A172 (cell line): ENCODE data around the gene MAML3. TPM values are rescaled to one million over a fixed set of nuclear protein-coding genes. Genes with fewer than 3 reads are reported as not detected.

ENCODE experiments used
- DNase-seq: peaks from one replicate; pipeline ENCODE4 v3.0.0-alpha.2; 2015; ENCODE audit warnings: low spot score
- total RNA-seq: library from RNA; depleted of rRNA; stranded (reverse); fragments of >200 nt; shearing (Covaris generic); gene quantifications from 2 replicates; pipeline ENCODE4 v1.2.3, GENCODE V29; 2014; rRNA removed

MAML3 gene
- 0.07 and 0.14 TPM in 2 replicates for total RNA-seq

DNA sequence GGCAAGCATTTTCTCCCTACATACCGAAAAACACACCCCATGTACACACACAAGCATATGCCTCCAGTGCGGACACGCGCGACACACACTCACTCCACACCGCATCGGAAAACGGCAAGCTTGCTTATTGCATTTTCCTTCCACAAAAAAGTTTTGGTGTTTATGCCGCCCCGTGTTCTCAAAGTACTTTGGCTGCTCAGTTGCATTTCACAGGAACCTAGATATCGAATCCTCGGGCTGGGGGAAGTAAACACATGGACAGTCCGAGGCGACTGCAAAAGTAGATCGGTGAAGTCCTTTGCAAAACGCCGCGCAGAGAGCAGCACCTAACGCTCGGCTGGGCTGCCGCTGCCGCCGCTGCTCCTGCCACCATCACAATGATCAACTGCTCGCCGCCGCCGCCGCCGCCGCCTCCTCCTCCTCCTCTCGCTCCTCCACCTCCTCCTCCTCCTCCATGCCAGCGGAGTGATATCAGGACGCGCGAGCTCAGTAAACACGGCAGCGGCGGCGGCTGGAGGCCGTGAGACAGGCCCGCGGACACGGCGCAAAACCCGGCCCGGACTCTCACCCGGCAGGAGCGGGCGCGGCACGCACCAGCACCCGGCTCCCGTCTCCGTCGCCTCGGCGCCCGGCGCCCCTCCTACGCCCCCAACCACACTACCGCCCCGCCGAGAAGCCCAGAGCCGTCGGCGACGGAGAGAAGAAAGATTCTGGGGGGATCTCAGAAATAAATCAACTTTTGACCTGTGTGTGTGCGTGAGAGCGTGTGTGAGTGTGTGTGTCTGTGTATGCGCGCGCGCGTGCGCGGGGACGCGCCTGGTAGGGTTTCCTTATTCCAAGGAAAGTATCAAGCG lies at the start of gene MAML3:
TSS of gene MAML3 (minus strand) at position 467 of the 854 bp plus-strand sequence. CDS start 857 bp downstream, outside the sequence.
- DNase-seq: peak; percentile 77

DNA sequence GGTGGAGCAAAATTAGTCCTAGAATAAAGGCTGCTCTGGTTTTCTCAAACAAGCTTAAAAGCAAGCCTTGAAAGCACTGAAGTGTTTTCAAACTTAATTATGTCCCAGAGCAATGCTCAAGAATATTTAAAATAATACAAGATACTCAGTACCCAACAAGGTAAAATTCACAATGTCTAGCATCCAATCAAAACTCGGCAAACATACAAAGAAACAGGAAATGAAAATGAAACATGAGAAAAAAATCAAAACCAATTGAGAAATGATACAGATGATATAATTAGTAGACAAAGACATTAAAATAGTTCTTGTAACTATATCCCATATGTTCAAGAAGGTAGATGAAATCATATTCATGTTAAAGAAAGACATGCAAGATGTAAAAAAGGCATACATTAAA lies 45.0 kb upstream of the MAML3 start:
- no peak for DNase-seq

DNA sequence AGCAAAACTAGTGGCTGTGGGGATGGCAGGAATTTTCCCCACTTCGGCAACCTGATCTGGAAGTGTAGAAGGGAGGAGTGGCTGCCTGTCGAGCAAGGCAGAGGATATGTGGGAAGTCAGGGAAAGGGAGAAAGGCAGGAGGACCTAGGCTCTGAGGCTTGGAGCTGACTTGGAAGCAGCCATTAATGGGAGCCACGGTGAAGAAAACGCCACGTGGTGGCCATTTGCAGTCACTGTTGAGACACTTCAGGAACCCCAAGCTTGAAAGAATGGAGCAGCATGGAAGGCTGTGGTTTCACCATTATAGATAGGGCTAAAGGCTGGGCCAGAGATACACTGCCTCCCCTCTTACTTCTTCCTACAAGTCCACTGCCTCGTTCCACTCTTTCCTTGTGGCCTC lies 41.8 kb upstream of the MAML3 start:
- DNase-seq: no peak

DNA sequence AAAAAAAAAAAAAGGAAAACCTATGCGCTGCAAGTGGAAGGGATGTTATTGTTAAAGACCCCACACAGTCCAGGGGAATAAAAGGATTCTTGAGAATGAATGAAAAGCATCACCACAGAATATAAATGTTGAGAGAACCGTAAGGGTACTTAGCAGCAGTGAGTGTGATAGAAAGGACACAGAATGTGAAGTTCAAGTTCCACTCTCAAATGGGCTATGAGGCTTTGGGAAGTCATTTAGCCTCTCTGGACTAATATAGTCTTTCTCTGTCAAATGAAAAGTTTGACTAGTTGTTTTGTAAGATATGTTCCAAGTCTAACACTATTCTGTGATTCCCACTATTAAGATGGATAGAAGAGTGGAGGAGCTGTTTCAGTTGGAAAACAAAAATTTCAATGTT lies 35.8 kb upstream of the MAML3 start:
- DNase-seq: no peak

DNA sequence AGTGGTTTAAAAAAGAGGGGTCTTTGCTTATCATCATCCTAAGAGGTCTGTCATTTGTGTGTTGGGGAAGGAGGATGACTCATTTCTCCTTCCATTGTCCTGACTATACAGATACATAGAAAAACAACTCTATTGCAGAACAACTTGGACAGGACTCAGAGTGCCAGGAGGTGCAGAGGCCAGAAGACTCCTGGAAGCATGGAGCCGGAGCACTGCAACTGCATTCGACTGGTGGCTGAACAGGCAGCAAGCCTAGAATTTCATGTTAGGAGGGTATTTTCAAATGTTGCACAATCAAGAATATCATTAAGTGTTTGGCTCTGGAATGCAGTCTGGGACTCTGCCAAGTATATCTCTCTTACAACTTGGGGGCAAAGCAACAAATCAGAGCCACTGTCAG lies 35.0 kb upstream of the MAML3 start:
- peak; percentile 8 for DNase-seq

DNA sequence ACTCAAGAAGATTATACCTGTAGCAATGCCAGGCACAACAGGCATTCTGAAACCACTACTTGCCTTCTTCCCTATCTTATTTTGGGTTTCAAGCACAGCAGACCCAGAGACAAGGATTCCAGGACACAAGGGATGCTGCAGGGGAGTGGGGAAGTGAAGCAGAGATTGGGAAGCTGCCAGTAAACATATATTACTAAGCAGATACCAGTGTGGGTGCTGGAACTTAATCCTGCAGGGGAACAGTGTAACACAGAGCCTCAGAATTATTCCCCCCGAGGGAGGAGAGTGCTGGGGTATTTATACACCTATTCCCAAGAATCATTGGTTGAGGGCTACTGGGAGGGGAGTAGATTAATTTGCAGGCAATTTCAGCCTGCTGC lies 33.3 kb upstream of the MAML3 start:
- no peak for DNase-seq

DNA sequence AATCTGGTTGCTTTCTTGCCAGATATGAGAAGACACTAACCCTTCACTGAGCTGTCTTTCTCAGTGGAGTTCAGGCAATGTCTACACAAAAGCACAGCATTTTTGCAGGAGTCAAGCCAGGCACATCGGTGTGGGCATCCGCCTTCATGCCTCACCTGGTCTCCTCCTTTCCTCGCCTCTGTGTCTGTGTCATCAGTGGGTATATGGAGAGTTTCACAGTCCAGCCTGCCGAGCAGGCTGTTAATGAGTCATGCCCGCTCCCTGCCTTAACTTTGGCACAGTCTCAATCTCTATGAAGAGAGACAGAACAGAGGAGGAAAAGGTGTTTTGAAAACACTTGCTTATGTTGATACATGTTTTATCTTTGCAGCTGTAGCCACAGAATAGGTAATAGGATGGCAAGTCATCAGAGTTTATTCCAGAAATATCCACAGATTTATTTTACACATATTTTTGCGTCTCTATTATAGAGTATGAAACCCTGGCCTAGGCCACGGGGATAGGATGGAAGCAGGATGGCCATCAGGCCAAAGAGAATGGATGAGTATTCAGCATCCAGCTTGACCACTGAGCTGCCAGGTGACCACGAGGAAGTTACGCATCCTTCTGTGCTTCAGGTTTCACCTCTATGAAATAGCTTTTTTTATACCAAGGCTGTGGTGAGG lies 32.8 kb upstream of the MAML3 start:
- DNase-seq: peak; percentile 66

DNA sequence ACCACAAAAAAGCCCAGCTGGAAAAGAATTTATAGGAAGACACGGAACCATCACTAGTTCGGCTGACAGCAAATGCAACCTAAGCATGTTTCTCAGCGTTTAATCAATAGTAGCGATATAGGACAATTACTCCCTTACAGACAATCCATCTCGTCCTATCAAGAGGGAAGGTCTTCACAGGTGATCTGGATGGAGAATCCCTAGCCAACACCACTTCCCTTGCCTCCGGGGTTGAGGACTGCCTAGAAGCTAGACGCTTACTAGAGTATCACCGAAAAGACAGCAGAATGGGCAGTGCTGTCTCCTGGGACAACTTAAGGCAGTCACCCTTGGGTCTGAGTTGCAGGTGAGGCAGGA lies 32.1 kb upstream of the MAML3 start:
- no peak for DNase-seq

DNA sequence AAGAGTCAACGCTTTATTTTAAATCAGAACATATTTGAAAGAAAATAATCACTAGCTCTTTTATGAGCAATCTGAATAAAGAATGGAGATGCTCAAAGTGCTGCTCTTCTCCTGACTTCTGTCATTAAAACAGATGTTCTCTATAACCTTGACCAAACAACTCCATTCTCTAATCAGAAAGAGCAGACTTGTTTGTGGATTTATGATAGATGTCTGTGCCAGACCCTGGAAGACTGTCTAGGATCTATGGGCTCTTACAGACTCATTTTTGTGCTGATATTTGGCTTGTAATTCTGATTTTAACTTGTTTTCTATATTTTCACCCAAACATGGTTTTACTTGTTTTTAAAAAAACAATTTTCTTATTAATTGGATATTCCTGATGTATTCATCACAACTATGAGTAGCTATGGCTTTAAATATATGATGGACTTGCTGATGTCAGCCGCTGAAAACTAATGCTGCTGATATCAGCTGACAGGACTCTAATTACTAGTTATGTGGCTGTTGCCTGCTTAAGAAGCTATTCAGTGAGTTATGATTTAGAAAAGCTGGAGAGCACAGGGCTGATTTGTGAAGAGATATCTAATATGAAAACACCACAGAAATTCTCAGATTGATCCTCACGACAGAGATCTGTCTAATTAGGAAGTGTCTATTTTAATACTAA lies 31.6 kb upstream of the MAML3 start:
- no peak for DNase-seq

DNA sequence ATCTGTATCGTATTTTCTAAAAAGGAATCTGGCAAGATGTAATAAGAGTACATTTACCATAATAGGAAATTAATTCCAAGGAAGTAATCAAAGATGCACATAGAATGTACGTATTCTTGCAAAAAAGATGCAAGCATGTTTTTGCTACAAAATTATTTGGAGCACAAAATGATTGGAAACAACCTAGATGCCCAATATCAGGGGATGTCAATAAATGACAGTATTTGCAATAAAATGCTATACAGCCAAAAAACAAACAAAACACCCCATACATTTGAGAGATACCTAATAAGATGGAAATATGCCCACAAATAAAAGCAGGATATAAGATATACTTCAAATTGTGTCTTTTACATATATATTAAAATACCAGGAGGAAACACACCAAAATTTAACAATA lies 29.3 kb upstream of the MAML3 start:
- DNase-seq: no peak

DNA sequence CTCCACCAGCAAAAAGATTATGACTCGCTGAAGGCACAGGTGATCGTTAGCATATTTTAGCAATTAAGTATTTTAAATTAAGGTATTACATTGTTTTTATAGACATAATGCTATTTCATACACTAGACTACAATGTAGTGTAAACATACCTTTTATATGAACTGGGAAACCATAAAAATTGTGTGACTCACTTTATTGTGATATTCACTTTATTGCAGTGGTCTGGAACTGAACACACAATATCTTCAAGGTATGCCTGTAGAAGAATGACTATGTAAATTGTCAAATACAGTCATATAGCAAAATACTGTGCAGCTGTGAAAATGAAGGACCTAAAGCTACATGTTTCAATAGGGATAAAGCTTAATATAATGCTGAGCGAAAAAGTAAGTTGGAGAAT lies 26.6 kb upstream of the MAML3 start:
- DNase-seq: no peak

DNA sequence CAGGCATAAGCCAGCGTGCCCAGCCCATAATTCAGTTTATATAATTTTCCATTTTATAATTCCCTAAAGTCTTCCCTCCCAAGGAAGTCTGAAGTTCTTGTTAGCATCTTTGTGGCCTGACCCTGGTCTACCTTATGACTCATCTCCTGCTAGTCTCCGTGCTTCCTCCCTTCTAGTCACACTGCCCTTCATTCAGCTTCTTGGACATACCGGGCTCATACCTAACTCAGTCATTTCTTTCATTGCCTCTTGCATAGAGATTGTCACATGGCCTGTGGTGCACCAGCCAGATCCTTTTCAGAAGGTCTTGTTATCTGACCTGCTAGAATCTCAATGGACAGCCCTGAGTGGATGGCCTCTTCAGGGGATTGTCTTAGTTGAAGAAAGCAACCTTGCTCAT lies 22.8 kb upstream of the MAML3 start:
- peak; percentile 27 for DNase-seq

DNA sequence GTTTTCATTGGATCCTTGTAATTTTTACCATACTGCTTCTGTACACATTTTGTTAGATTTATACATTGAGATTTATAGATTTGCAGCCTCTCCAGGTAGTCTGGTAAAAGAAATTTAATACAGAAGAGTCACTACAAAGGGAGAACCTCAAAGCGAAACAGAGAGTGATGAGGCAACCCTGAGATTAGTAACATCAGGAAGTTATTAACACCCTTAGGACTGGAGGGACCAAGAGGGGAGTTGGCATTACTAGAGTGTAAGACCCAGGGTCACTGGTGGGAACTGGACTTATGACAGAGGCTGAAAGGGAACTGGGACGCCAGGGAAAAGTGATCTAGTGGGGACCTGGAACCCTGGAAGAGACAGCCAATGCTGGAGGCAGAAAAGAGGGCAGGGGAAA lies 20.6 kb upstream of the MAML3 start:
- DNase-seq: no peak

DNA sequence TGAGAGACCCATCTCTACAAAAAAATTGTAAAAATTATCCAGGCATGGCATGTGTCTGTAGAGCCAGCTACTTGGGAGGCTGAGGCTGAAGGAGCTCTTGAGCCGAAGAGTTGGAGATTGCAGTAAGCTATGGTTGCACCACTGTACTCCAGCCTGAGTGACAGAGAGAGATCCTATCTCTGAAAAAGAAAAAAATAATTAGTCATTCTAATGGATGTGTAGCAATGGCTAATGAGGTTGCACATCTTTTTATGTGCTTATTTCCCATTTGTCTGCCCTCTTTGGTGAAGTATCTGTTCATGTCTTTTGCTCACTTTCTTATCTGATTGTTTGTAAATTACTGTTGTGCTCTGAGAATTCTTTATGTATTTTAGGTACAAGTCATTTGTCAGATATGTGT lies 19.0 kb upstream of the MAML3 start:
- no peak for DNase-seq

DNA sequence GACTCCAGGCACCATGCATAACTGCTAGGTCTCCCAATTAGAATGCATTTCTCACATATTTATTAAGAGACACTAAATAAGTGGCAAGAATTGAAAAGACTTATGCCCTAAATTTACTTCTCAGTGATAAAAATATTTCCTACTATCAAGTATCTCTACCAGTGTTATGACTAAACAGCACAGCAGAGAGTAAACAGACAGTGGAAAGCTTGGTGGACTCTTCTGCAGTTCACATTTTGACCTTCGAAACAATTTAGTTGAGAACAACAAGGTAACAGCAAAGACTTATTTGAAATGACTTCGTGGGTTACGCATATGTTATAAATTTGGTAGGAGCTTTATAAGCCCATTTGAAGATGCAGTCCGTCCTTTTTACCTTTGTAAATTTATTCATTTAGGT lies 16.3 kb upstream of the MAML3 start:
- DNase-seq: no peak

DNA sequence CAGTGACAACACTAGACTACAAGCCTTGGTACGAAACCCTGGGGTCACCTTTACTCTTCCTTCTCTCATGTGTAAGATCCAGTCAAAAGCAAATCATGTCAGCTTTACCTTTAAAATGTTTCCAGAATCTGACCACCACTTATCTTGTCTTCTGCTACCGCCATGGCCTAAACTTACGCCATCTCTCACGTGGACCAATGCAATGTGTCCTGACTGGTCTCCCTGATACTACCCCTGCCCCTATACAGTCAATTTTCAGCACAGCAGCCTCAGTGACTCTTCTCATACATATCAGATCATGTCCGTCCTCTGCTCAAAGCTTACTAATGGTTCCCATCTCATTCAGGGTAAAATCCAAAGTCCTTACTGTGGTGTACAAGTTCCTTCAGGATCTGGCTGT lies 15.0 kb upstream of the MAML3 start:
- DNase-seq: no peak

DNA sequence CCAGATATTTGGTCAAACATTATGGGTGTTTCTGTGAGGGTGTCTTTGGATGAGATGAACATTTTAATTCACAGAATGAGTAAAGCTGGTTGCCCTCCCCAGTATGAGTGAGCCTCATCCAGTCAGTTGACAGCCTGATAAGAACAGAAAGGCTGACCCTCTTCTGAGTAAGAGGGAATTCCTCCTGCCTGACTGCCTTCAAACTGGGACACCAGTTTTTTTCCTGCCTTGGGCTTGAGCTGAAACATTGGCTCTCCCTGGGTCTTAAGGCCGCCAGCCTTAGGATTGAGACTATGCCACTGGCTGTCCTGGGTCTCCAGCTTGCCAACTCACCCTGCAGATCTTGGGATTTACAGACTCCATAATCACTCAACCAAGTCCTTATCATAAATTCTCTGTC lies 14.5 kb upstream of the MAML3 start:
- DNase-seq: no peak

DNA sequence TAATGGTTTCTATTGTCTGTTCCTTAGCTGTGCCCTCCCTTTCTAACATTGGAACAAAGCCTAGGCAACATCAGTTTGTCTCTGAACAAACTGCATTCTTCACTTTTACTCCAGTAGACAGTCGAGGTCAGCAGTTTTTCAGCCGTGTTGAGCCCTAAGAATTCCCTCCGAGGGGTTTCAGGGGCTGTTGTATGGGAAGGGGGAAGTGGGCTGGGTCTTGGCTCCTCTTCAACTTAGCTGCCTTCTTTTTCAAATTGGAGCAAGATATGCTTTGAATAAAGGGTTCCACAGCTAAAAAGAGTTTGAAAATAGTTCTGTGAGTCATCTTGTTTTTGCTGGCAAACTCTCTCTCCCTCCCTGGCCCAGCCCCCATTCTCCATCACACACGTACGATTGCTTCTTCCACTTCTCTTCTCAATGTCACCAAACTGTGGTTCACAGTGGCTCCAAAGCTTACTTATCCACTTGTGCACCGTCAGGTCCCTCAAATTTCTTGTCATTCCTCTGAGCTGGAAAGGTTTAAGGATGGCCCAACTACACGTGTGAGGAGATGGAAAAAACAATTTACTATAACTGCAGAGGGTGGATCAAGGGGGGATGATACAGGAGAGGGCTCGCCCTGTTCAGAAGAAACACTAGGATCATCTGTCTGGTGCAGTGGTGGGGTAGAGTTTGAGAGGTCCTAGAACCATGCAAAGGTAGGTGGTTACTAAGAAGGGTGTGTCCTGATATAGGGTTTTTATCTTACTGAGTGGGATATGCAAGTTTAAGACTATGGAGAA lies 9.2 kb upstream of the MAML3 start:
- no peak for DNase-seq

DNA sequence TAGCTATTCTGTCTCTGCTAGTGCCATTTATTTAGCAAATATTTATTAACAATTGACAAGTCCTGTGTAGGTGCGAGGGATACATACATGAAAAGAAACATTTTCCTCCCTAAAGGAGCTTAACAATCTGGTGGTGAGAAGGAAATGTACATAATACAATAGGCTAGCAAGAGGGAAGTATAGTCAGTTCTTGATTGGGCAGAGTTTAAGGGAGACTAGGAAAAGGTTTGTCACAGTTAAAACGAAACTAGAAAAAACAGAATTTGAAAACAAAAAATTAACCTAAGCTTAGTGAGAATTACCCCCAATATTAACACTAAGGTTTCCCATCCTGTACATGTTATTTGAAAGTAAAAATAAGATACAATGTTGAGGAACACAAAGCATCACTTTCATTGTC lies 8.6 kb upstream of the MAML3 start:
- no peak for DNase-seq

DNA sequence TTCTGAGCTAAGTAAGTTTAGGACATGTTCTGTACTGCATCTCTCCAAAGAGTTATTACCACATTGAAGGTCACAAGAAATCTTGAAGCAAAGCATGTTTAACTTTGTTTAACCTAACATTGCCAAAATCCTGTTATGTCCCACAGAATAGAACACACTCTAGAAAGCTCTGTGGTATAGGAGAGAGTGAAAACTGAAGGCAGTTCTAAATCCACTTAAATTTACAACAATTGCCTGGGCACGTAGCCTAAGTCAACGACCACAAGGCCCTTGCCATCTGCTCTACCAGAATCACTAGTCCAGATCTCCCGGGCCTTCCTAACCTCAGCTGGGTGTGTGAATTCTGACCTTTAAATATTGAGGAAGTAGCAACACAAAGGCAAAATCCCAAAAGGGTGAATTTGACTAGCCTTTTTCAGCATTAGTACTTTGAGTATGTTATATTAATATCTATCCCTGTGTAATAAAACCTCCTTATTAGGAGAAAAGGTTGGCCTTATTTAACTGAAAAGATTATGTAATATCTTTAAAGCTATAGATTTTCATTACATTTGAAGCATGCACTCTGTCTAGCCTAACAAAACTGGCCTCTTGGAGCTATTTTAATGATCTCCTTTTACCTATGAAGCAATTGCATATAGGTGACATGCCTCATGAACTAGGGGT lies 4.5 kb upstream of the MAML3 start:
- DNase-seq: no peak

DNA sequence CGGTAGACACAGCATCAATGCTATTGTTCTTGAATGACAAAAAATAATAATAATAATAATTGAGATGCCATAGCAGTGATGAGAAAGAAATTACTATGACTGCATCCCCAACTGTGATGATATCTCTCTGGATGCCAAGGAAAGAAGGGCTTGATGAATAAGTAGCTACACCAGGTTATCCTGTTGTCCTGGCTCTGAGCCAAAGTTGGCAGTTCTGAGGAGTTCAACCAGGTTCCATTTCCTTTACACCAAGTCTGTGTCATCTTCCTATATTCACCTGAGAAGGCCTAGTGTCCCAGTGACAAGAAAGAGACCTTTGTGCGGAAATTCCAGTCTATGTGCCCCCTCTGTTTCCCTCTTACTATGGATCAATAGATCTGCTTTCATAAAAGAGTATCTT lies 3.4 kb upstream of the MAML3 start:
- no peak for DNase-seq
